Psoas muscle (tissue), 8 donors: Measurements from ENCODE around the gene TMIGD1. TPM values are rescaled to one million over a fixed set of nuclear protein-coding genes. Genes with fewer than 3 reads are reported as not detected.

ENCODE experiments used
- ATAC-seq, 4 donors: fragments of 200-7000 bp; cut with Tn5 transposase; one replicate each; pipeline ENCODE4 v1.9.1; 2020; ENCODE audit warnings: moderate library complexity in 3 of 4, mild to moderate bottlenecking in 2 of 4
- DNase-seq, 2 donors: peaks; one replicate each; pipeline ENCODE4 v3.0.0-alpha.2; 2020
- H3K27ac ChIP-seq: fragments of 200-600 bp; one replicate; pipeline ENCODE4 v1.8.0; 2022
- H3K27me3 ChIP-seq, 3 donors: fragments of 200-600 bp in 1 of 3; one replicate each; pipeline versions ENCODE4 v1.6.1 to v1.8.0; 2013 to 2022; ENCODE audit warnings: low read length in 2 of 3, mild to moderate bottlenecking in 2 of 3, moderate library complexity in 1 of 3; ENCODE audit not compliant: insufficient read depth in 3 of 3
- H3K36me3 ChIP-seq, 2 donors: fragments of 200-600 bp in 1 of 2; one replicate each; pipeline versions ENCODE4 v1.6.1 to v1.8.0; 2013 to 2022; ENCODE audit warnings: low read depth in 1 of 2, mild to moderate bottlenecking in 1 of 2, moderate library complexity in 1 of 2; ENCODE audit not compliant: insufficient read depth in 1 of 2
- H3K4me1 ChIP-seq: fragments of 200-600 bp; one replicate; pipeline ENCODE4 v1.8.0; 2022
- H3K4me3 ChIP-seq: fragments of 200-600 bp; one replicate; pipeline ENCODE4 v1.8.0; 2022; ENCODE audit warnings: mild to moderate bottlenecking
- H3K9me3 ChIP-seq: fragments of 200-600 bp; one replicate; pipeline ENCODE4 v1.8.0; 2022
- WGBS, 3 donors: extraction: QIAGEN DNeasy Blood & Tissue Kit; methylation state at CpG; one replicate each; pipeline versions ENCODE4 v1.1.6 to v1.1.7; 2013; 5-methylcytosine and 5-hydroxymethylcytosine counted together
- intact Hi-C, 2 donors: fragments of 100-400 bp; cut with DNase I; formaldehyde crosslinking; loops; one replicate each; pipeline versions ENCODE4 v1.11.0 to v1.14.2; 2022
- polyA plus RNA-seq, 3 donors: library from polyadenylated mRNA; stranded (reverse); fragments of 200-250 nt; gene quantifications; one replicate each; pipeline ENCODE4 v1.2.3, GENCODE V29; 2013
- total RNA-seq, 4 donors: library from RNA; stranded (reverse); fragmentation: NEBNext Ultra II Directional in 2 of 4; extraction: Animal tissue kit (Norgen Biotek cat#: 25700) in 2 of 4; gene quantifications; one replicate each; pipeline versions ENCODE4 v1.2.1 to v1.2.4, GENCODE V29; 2021 to 2023
- TF ChIP-seq, protein P1 (sequence below): fragments of 200-600 bp; IDR thresholded peaks from one replicate; pipeline ENCODE4 v1.8.0; 2022; ENCODE audit warnings: antibody characterized with exemption
- donor health status: healthy with polysubstance abuse.
- donor health status: DM: no; HTN: no; CAD: no; lungs with moderate emphysema.
- donor health status: Bipolar disorder and iron deficiency.
- donor health status: healthy.
- donor health status: DM: yes; HTN: yes; CAD: no.
- donor health status: DM: no; HTN: no; CAD: no.
- donor health status: DM: no; HTN: no; CAD: no.
- donor health status: DM: yes; HTN: yes; CAD: no.

Gene TMIGD1
- total and polyA plus RNA-seq, 7 donors: not detected

DNA sequence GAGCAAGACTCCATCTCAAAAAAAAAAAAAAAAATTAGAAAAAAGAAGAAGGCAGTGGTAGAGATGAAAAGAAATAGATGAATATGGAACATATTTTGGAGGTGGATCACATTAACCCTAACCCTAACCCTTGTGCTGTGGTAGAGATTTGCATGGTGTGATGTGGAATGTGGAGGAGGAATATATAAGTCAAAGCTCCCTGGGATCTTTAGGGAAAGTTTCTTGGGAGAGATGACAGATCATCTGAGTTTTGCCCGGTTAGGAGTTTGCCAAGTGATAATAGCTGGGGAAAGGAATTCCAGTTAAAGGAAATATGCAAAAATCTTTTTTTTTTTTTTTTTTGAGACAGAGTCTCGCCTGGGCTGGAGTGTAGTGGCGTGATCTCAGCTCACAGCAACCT lies 29.1 kb downstream of the TMIGD1 start:
- Histone ChIP-seq H3K4me1 (no peaks in the 10 kb centered on the region), H3K27me3 (no peaks in the 10 kb centered on the region), H3K27ac (no peak overlapping the region), H3K9me3 (no peaks in the 10 kb centered on the region), H3K4me3 (no peak overlapping the region), H3K36me3 (no peaks in the 10 kb centered on the region)
- DNase-seq (no peak), ATAC-seq (no peak)
- intact Hi-C loops: no loop called here
- WGBS, 3 donors: 81 to 89% (median 81%) methylated on average over 3 of the region's 3 CpGs
- TF ChIP-seq, protein P1, sequence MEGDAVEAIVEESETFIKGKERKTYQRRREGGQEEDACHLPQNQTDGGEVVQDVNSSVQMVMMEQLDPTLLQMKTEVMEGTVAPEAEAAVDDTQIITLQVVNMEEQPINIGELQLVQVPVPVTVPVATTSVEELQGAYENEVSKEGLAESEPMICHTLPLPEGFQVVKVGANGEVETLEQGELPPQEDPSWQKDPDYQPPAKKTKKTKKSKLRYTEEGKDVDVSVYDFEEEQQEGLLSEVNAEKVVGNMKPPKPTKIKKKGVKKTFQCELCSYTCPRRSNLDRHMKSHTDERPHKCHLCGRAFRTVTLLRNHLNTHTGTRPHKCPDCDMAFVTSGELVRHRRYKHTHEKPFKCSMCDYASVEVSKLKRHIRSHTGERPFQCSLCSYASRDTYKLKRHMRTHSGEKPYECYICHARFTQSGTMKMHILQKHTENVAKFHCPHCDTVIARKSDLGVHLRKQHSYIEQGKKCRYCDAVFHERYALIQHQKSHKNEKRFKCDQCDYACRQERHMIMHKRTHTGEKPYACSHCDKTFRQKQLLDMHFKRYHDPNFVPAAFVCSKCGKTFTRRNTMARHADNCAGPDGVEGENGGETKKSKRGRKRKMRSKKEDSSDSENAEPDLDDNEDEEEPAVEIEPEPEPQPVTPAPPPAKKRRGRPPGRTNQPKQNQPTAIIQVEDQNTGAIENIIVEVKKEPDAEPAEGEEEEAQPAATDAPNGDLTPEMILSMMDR: no peak

DNA sequence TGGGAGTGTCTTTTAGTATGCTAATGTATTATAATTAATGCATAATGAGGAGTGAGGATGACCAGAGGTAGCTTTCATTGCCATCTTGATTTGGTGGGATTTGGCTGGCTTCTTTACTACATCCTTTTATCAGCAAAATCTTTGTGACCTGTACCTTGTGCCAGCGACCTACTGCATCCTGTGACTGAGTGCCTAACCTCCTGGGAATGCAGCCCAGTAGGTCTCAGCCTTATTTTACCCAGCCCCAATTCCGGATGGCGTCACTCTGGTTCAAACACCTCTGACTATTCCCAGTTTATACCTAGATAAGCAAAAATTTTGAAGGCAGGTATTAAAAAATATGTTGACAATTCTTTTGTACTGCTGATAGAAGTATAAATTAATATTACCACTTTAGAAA lies 31.6 kb downstream of the TMIGD1 start:
- no peak overlapping the region for H3K27ac ChIP-seq
- ATAC-seq (no peak), DNase-seq (no peak)
- H3K4me3 ChIP-seq: no peak overlapping the region
- no peaks in the 10 kb centered on the region for H3K4me1 ChIP-seq
- 71 to 75% (median 73%) methylated on average over 3 of the region's 3 CpGs for WGBS, 3 donors
- no peaks in the 10 kb centered on the region for H3K36me3 ChIP-seq
- H3K27me3 ChIP-seq: no peaks in the 10 kb centered on the region
- intact Hi-C loops: no loop called here
- TF ChIP-seq, protein P1: no peak
- H3K9me3 ChIP-seq: no peaks in the 10 kb centered on the region

DNA sequence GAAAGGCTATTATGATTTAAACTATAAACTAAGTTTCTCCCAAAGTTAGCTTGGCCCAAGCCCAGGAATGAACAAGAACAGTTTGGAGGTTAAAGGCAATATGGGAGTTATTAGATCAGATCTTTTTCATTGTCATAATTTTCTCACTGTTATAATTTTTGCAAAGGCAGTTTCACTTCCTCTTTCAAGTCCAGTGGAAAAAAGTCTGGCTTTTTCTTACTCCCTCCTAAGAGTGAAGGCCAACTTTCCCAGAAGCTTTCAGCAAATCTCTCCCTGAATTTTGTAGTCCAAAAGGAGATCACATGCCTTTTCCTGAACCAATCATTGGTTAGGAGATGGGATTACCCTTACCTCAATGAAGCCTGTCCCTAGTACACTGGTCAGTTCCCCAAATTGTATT lies 33.0 kb downstream of the TMIGD1 start:
- intact Hi-C loops: no loop called here
- no peak overlapping the region for H3K4me3 ChIP-seq
- TF ChIP-seq, protein P1: no peak
- H3K36me3 ChIP-seq: no peaks in the 10 kb centered on the region
- no peak for DNase-seq
- no peaks in the 10 kb centered on the region for H3K27me3 ChIP-seq
- H3K9me3 ChIP-seq: no peaks in the 10 kb centered on the region
- H3K27ac ChIP-seq: no peak overlapping the region
- no peaks in the 10 kb centered on the region for H3K4me1 ChIP-seq
- ATAC-seq: no peak

DNA sequence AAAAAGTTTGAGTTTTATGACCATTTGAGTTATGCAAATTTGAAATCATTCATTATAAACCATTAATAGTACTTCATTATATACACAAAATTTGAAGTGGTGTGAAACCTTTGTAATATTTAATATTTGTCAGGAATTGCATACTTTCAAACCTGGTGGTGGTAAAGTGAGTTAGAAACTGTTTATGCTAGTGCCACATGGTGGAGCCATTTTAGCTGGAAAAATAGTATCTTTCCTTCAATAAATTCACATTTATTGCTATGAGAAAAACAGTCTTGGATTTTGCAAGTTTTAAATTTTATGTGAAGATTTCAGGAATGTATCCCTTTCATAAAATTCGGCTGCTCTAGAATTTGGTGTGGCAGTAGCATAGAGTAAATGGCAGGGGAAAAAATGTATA lies 34.9 kb downstream of the TMIGD1 start:
- Histone ChIP-seq H3K4me1 (no peaks in the 10 kb centered on the region), H3K36me3 (no peaks in the 10 kb centered on the region), H3K9me3 (no peaks in the 10 kb centered on the region), H3K4me3 (no peak overlapping the region), H3K27me3 (no peaks in the 10 kb centered on the region), H3K27ac (no peak overlapping the region)
- no peak for DNase-seq
- intact Hi-C loops: no loop called here
- no peak for ATAC-seq
- WGBS, 3 donors: 47 to 60% (median 50%) methylated on average over 1 of the region's 1 CpG
- TF ChIP-seq, protein P1: no peak

DNA sequence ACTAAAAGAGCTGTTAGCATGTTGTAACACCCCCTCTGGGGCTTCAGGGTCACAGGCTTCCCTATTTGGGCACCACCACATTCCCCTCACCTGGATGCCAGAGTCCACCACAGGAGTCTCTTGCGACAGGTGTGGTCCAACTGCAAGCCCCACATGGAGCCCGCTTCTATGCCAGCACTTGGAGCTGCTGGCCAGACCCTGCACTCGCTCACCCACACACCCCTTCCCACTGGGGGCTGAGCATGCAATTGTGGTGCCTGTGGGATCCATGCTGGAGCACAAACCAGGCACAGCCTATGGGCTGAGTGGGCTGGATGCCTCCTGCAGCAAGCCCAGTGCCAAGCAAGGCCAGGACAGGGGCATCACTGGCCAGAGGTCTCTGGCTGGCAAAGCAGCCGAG lies 36.1 kb downstream of the TMIGD1 start:
- ATAC-seq (no peak), DNase-seq (no peak)
- Histone ChIP-seq H3K36me3 (no peaks in the 10 kb centered on the region), H3K27me3 (no peaks in the 10 kb centered on the region), H3K4me1 (no peaks in the 10 kb centered on the region), H3K27ac (no peak overlapping the region), H3K4me3 (no peak overlapping the region), H3K9me3 (no peaks in the 10 kb centered on the region)
- 87 to 94% (median 89%) methylated on average over 4 of the region's 4 CpGs for WGBS, 3 donors
- intact Hi-C loops: no loop called here
- TF ChIP-seq, protein P1: no peak
